Measurements from ENCODE around the gene MTERF4.

DNA sequence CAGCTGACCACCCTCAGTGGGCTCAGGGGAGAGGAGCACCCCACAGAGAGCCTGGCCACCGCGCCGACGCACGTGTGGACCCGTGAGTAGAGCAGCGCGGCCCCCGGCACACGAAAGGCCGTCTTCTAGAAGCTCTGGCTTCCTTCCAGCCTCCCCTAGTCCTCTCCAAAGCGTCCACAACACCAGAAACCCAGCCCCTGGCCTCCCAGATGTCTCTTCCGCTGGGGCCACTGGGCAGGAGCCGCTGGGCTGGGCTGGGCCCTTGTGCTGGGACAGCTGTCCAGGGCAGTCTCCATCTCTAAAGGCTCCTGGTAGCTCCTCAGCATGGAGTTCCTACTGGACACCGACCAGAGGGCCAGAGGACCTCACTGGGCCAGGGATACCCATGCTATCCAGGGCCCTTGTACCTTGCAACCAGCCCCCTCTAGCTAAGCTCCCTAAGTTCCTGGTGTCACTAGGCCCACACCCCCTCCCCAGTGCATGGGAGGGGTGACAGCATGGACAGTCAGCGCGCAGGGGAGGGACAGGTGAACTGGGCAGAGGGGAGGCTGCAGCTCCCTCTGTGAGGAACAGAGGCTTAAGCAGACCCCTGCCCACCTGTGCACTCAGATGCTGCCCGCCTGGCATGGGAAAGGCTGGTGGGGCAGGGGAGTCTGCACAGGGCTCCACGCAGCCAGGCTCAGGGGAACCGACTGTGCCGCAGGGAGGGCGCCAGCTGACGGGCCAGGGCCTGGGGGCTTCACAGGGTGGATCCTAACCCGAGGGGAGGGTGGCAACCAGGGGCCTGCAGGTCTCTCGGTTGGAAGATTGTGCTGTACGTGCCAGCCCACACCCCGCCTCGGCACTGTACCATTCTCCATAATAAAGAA is 32.9 kb downstream of the MTERF4 start:
- no peak for TF ChIP-seq GATA3 (IDR thresholded peaks at IDR 0.05; ENCODE audit: low read depth, low read length)
- TF ChIP-seq GATA2 (IDR thresholded peaks at IDR 0.05; ENCODE audit: low read depth, low read length), result no peak
